Activated CD4-positive, alpha-beta T cell treated with anti-CD3 and anti-CD28 coated beads, Interleukin-10, Interleukin-2, amounts not matched to agents 100 ng/mL and 50 ng/mL, durations not matched to agents 16 hours and 8 hours (primary cell): ENCODE results near the gene KCNH3.

ENCODE experiments used
- DNase-seq: peaks from one replicate; pipeline ENCODE4 v3.0.0-alpha.2; 2020

Gene KCNH3

DNA sequence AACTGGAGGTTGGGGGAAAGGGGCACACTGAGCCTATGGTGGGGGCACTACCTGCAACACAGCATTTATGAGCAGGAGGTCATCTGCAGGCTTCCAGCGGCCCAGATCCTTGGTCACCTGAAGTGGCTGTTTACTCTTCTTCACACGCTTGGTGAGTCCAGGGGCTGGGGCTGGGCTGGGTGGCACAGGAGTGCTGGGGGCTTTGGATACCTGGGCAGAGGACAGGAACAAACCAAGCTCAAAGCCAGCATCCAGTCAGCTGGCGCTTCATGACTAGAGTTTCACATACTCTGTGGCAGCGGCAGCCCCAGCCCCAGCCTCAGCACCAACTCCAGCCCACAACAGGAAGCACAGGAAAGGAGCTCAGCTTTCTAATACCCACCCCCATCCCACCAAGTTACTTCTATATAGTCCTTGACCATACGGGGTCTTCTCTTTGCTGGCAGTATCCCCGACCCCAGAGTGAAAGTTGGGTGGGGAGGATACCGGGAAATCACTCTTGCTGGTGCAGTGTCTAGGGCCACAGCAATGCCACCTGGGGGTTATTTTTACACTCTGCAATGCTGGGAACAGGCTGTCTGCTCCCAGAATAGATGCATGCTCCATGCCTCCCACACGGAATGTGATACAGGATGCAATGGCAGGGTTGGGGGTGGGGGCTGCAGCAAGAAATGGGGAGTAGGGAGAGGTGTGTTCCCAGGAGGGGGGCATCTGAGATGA, 26.0 kb downstream of the KCNH3 start:
- no peak for DNase-seq

DNA sequence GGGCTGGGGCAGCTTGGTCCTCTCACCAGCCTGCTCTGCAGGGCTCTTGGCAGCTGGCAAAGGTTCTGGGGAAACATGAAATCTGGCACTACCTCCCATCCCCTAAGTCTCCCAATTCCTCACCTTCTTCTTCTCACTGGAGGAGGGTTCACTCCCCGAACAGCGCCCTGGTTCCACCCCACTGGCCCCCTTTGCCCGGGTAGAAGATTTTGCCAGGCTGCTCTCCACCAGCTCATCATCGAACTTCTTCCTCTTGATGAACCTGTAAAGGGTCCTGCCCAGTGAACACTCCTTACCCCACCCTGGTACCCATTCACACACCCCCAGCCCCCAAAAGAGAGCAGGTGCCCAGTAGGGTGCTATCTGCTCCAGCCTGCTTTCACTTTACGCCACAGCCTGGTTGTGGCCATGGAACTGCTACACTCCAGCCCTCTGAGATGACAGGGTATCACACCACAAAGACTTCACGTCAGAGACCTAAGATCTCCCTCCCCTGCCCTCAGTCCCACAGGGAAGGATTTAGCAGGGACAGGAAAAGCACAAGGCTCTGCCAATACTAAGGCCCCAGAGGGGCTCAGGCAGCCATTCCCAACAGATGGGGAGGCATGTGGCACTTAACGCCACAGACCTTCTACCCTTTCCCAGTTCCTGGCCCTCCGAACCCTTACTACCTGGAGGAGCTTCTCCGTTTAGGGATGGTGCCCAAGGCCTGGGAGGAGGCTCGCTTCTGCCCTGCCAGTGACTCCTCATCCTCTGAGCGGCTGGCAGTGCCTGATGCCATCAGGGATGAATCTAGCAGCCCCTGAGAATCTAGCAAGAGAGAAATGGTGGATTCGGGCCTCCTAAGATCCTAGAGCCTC, 26.8 kb downstream of the KCNH3 start:
- no peak for DNase-seq

GRCh38 chr12:49566361-49566760, 27.5 kb downstream of the KCNH3 start:
- no peak for DNase-seq

- DNase-seq = no peak
These were observed 28.4 kb downstream of the KCNH3 start for GRCh38 chr12:49567302-49567610.

DNA sequence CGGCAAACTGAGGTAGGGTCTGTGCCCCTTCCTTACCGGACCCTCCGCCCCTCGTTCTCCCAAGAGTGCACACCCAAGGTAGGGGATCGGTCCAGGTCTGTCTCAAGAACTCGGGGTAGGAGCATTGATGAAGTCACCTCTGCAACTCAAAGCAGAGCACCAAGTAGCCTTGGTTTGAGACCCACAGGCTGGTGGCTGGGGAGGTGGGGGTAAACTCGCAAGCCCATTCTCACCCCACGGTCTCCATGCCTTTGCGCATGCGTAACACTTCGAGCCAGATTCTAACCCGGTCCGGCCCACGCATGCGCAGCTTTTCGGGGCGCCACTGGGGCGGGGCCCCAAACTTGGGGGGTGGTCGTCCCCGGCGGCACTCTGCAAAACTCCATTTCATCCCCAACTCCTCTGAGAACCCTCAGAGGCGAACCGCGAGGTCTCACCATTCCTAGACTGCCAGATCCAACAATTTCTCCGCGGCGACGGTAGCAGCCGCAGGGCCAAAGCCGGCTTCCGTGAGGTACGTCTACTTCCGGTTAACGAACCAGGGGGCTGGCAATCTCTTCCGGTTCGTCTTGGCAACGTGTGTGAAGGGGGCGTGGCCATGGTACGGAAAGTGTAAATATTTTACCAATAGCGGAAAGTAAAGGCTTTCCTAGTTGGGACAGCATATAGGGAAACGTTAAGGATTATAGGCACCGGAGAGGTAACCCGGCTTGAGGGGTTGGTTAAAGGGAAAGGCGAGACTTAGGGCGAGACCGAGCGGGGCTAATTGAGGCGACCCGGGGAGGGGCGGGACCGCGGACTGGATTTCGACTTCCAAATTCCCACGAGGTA, 29.0 kb downstream of the KCNH3 start, which contains the start of gene MCRS1:
Gene MCRS1, minus strand, starts transcription at position 532 of the 831 bp plus-strand sequence. CDS start 1,411 bp downstream, outside the sequence.
- DNase-seq = peak; percentile 93

DNA sequence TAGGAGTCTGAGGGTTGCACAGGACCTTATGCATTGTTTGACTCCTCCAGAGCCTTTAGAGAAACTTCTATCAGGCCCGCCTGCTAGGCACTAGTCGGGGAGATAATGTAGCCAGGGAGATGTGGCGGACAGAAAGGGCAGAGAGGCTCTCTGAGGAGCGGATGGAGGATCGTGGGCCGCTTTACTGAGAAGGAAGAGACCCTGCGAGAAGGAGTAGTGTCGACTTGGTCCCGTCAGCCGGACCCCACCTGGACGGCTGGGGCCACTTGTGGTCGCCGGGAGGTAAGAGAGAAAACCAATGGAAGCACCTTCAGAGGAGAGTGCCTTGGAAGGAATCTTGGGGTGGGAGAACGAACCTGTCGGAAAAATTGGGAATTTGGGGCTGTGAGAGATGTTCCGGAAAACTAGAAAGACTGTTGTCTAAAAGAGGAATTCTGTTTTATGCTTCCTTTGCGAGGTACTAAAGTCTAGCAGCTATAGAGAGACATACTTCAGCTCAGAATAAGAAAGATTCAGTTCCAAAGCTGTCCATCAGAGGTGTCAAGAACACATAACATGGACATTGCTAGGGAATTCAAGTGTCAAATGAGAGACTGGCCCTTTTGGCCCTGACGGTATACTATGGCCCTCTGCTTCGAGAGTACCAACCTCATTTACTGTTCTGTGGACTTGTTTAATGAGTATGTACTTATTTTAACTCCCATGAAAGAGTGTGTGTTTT, 29.8 kb downstream of the KCNH3 start:
- no peak for DNase-seq

DNA sequence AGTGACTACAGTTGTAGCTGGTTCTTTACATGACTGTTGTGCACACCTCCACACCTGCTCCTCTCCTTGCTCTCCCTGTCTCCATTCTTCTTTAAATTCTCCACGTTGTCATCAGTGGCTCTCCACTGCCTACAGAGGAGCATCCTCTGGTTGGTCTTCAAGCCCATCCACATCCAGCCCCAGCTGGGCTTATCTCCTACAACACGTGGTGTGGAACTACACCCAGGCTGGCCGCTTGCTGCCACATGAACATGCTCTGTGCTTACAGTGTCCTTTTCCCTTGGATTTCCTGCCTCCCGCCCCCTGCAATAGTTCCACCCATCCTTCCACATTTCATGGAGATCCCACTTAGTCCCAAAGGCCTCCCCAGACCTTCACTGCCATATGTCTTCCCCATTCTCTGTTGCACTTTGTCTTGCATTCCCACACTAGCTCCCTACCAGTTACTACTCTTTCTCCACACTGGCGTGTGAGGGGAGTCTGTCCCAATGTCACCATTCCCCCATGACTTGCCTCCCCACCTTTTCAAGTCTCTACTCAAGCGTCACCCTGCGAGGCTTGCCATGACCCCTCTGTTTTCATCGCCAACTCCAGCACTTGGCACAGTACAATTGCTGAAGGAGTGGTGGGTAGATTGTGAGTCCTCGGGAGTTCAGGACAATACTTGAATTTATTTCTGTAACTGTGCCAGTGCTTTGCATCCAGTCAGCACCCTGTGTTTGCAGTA, 38.9 kb downstream of the KCNH3 start:
- no peak for DNase-seq

- DNase-seq = no peak
These were observed 39.8 kb downstream of the KCNH3 start for GRCh38 chr12:49578471-49579112.

DNA sequence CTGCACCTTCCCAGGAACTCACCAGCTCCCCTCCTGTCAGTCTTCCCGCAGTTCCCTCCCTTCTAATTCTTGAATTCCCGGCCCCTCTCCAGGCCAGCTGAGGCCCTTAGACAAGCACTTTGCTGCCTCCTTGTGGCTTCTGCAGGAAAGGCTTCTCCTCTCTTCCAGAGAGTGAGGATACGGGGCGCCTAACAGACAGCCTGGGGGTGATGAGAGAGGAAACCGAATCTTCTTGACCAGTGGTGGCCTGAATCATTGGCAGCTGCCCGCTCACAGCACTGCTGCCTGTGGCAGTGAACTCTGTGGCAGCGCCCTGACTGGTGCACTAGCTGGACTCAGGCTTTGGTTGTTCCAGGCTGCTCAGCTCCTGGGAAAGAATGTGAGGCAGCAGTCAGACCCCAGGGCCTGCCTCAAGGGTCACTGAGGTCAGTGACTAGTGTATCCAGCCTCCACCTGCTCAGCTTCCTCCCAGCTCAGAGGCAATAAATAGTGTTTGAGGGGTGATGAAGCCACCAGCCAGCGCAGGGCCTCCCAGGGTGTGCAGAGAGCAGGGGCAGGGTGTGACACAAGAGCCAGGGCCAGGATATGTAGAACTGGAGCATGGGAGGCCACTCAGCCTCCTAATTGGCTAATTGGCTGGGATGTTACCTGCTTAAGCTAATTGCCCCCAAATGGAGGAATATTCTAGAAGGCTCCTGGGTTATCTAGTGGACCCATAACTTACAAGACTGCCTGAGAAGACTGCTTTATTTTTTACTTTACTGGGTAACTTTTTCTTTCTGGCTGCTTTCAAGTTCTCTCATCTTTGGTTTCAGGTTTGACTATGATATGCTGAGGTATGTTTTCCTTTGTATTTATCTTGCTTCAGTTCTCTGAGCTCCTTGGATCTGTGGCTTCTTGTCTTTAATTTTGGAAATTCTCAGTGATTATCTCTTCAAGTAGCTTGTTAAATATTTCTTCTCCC, 42.0 kb downstream of the KCNH3 start:
- DNase-seq = peak; percentile 72

- no peak for DNase-seq
These were observed 43.4 kb downstream of the KCNH3 start for GRCh38 chr12:49582201-49582600.

- no peak for DNase-seq
These were observed 44.0 kb downstream of the KCNH3 start for GRCh38 chr12:49582850-49583249.

DNA sequence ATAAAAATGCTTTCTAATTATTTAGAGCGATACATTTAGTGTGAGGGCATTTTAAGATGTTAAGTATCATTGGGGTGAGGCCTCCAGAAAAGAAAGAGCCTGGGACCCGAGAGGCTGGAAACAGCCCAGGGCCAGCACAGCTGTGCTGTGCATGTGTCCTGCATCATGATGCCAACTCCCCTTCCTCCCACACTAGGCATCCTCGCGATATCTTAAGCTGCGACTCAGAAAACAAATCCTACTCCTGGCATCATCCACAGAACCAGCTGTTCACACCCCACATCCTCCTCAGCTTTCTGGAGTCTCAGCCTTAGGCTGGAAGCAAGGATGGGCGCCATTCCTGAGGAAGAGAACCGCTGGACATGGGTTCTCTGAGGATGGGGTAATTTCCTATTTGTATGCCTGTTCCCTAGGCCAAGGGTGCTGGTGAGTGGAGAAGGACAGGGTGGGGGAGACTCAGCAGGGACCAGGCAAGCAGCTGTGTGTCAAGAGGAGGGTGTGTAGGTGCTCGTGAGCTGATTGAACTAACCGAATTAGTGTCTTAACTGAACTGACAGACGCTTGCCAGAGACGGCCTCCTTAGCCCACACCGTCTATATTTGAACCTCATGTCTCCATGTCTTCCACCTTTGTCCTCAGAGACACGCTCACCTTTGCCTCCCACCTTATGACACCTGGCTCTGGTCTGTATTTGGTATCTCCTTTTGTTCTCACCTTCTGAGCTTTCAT, 44.7 kb downstream of the KCNH3 start:
- no peak for DNase-seq

DNA sequence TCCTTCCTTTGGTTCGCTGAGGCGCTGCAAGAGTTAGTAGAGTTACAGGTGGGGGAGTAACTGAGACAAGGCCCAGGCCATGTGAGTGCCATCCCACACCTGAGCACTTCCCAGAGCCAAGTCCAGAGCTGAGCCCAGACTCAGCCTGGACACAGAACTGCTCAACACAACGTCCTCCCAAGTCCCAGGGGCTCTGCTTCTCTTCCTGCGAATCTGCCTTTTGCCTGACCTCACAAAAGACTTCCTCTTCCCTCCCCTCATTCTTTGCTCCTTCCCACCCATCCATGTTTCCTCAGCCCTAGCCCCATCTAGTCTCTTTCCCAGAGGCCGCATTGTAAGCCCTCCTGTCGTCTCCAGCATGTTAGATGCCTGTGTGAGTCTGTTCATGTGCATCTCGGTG, 45.8 kb downstream of the KCNH3 start:
- no peak for DNase-seq

- DNase-seq = no peak
These were observed 46.9 kb downstream of the KCNH3 start for GRCh38 chr12:49585477-49586459.

DNA sequence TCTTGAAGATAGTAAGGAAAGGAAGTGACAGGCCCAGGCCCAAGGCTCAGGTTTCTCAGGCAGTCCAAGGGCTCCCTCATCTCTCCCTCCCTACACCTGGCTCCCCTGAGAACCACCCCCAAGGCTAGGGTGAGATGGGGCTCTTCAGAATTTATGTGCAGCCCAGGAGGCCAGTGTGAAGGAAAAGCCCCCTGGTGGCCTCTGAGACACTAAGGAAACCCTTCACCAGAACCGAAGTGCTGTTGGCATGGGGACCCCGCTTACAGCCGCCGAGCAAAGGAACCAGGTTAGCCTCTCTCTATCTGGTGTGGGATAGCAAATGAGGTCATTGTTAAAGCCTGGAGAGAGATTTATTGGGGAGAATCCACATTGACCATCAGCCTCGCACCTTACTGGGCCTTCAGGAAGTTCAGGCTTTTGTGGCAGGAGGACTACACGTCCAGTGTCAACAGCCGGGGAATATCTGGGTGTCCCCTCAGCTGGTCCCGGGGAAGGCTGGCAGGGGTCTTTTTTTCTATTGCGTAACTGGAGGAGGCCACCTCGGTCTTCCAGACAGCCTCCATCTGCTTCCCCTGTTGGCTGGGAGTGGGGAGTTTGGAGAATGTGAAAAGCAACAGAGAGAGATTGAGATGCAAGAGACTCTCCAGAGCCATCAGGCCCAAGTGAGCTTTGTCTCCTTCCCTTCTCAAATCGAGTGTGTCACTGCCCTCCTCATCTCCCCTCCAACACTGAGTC, 48.5 kb downstream of the KCNH3 start:
- DNase-seq = no peak

GRCh38 chr12:49588281-49588680, 49.5 kb downstream of the KCNH3 start:
- DNase-seq = no peak

GRCh38 chr12:49588721-49589516, 50.1 kb downstream of the KCNH3 start:
- DNase-seq = no peak
